HG03558 (cell line): Measurements from ENCODE around the gene CETP.
A peak's percentile ranks its signal among the peaks of the same experiment; 100 is the strongest.
"Not testable (repeated sequence)": the region's sequence is repeated elsewhere in the genome, so short reads cannot be mapped to it uniquely, and the experiment has no call there.

ENCODE experiments used
- ATAC-seq: cut with Tn5 transposase; IDR thresholded peaks from one replicate; pipeline ENCODE4 v1.9.1; 2021; ENCODE audit warnings: moderate number of reproducible peaks; ENCODE audit not compliant: unreplicated experiment; ENCODE audit errors: extremely low read depth

Gene CETP

GRCh38 chr16:56977216-56977615, 15.5 kb downstream of the CETP start:
- no peak for ATAC-seq

- no peak for ATAC-seq
Measured at GRCh38 chr16:56977823-56978430, 16.2 kb downstream of the CETP start.

GRCh38 chr16:56980201-56980535, 18.4 kb downstream of the CETP start:
- ATAC-seq: no peak

GRCh38 chr16:56980792-56981724, 19.3 kb downstream of the CETP start:
- no peak for ATAC-seq

GRCh38 chr16:56981729-56982271, 20.1 kb downstream of the CETP start:
- no peak for ATAC-seq

- no peak for ATAC-seq
Measured at GRCh38 chr16:56982695-56983094, 20.9 kb downstream of the CETP start.

- no peak for ATAC-seq
Measured at GRCh38 chr16:56983211-56983751, 21.5 kb downstream of the CETP start.

GRCh38 chr16:56984639-56985038, 22.9 kb downstream of the CETP start:
- ATAC-seq: no peak

- no peak for ATAC-seq
Measured at GRCh38 chr16:56985288-56985961, 23.7 kb downstream of the CETP start.

- ATAC-seq: no peak
Measured at GRCh38 chr16:56985962-56986360, 24.2 kb downstream of the CETP start.

- ATAC-seq: no peak
Measured at GRCh38 chr16:56986361-56986760, 24.6 kb downstream of the CETP start.

- ATAC-seq: not testable (repeated sequence)
Measured at GRCh38 chr16:56986908-56987307, 25.2 kb downstream of the CETP start.

- no peak for ATAC-seq
Measured at GRCh38 chr16:56987692-56988091, 25.9 kb downstream of the CETP start.

GRCh38 chr16:56988161-56988947, 26.6 kb downstream of the CETP start:
- ATAC-seq: no peak

- ATAC-seq: peak; percentile 47
Measured at GRCh38 chr16:56988948-56989945, 27.5 kb downstream of the CETP start, which contains the start of gene NLRC5. TSS of gene NLRC5 (plus strand) at chr16:56989557. CDS start at chr16:57020713, 31,156 bp downstream.

- ATAC-seq: no peak
Measured at GRCh38 chr16:56989988-56990387, 28.2 kb downstream of the CETP start.

GRCh38 chr16:56990407-56991286, 28.9 kb downstream of the CETP start:
- ATAC-seq: no peak

GRCh38 chr16:56992431-56992830, 30.7 kb downstream of the CETP start:
- ATAC-seq: not testable (repeated sequence)
